Heart left ventricle (tissue), 16 donors: Measurements from ENCODE around the gene FBXW7. TPM values are rescaled to one million over a fixed set of nuclear protein-coding genes. Genes with fewer than 3 reads are reported as not detected.

Experiments used
- ATAC-seq, 4 donors: fragments of 200-7000 bp; cut with Tn5 transposase; one replicate each; pipeline ENCODE4 v1.9.1; 2020 to 2022; ENCODE audit warnings: moderate library complexity in 4 of 4, mild to moderate bottlenecking in 3 of 4, moderate number of reproducible peaks in 1 of 4
- DNase-seq, 5 donors: peaks; one replicate each; pipeline ENCODE4 v3.0.0-alpha.2; 2020
- H3K27ac ChIP-seq, 12 donors: fragments of 200-600 bp; sonication (generic) in 4 of 12; one replicate each; pipeline versions ENCODE4 v1.5.0 to v1.8.0; 2016 to 2022; ENCODE audit warnings: mild to moderate bottlenecking in 2 of 12
- H3K27me3 ChIP-seq, 9 donors: fragments of 200-600 bp; sonication (generic) in 2 of 9; one replicate each; pipeline versions ENCODE4 v1.5.1 to v1.8.0; 2016 to 2022; ENCODE audit warnings: mild to moderate bottlenecking in 3 of 9
- H3K36me3 ChIP-seq, 9 donors: fragments of 200-600 bp; sonication (generic) in 2 of 9; one replicate each; pipeline versions ENCODE4 v1.5.0 to v1.8.0; 2018 to 2022; ENCODE audit warnings: mild to moderate bottlenecking in 2 of 9
- H3K4me1 ChIP-seq, 12 donors: fragments of 200-600 bp; sonication (generic) in 4 of 12; one replicate each; pipeline versions ENCODE4 v1.5.0 to v1.8.0; 2016 to 2022; ENCODE audit warnings: mild to moderate bottlenecking in 3 of 12
- H3K4me3 ChIP-seq, 12 donors: fragments of 200-600 bp; sonication (generic) in 4 of 12; one replicate each; pipeline versions ENCODE4 v1.5.0 to v1.8.0; 2017 to 2022; ENCODE audit warnings: mild to moderate bottlenecking in 9 of 12, moderate library complexity in 4 of 12
- H3K9me3 ChIP-seq, 12 donors: fragments of 200-600 bp; sonication (generic) in 4 of 12; one replicate each; pipeline versions ENCODE4 v1.5.0 to v1.8.0; 2016 to 2022; ENCODE audit warnings: mild to moderate bottlenecking in 1 of 12
- CTCF ChIP-seq, 12 donors: fragments of 200-600 bp; sonication (generic) in 4 of 12; IDR thresholded peaks; one replicate each; pipeline versions ENCODE4 v1.5.0 to v1.8.0; 2018 to 2022; ENCODE audit warnings: antibody characterized with exemption in 12 of 12, mild to moderate bottlenecking in 5 of 12
- POLR2A ChIP-seq, 2 donors: fragments of 450-650 bp; IDR thresholded peaks; one replicate each; pipeline ENCODE4 v1.6.1; 2017; ENCODE audit warnings: antibody characterized with exemption in 2 of 2, mild to moderate bottlenecking in 2 of 2, moderate library complexity in 2 of 2
- WGBS, 4 donors: extraction: QIAGEN DNeasy Blood & Tissue Kit in 2 of 4; methylation state at CpG; one replicate each; pipeline versions ENCODE4 v1.1.5 to v1.1.7; 2013 to 2018; 5-methylcytosine and 5-hydroxymethylcytosine counted together
- intact Hi-C, 10 donors: fragments of 100-400 bp; cut with DNase I; formaldehyde crosslinking; loops; one replicate each; pipeline versions ENCODE4 v1.11.1 to v1.14.2; 2022
- polyA plus RNA-seq, 2 donors: library from polyadenylated mRNA; stranded (reverse); fragments of 200-250 nt; gene quantifications; one replicate each; pipeline ENCODE4 v1.2.3, GENCODE V29; 2013
- total RNA-seq, 9 donors: library from RNA; depleted of rRNA in 2 of 9; stranded (reverse); fragments of >200 nt in 2 of 9; fragmentation: NEBNext Ultra II Directional in 3 of 9; extraction: Animal tissue kit (Norgen Biotek cat#: 25700) in 3 of 9; gene quantifications; one replicate each; pipeline versions ENCODE4 v1.1.0 to v1.2.4, GENCODE V29; 2016 to 2023
- donor health status: ischemic (EF 13 %, LVEDD 7.1; RV severe dilation, severe dysfunction).
- donor health status: healthy with polysubstance abuse.
- donor health status: DM: no; HTN: yes; CAD: no.
- donor health status: DM: no; HTN: no; CAD: no.
- donor health status: ischemic (EF 25% LVEDD 6.9; RV normal size, moderate dysfunction).
- donor health status: ischemic (EF 25% LVEDD 5.7; RV mildly dilated, moderate dysfunction).
- donor health status: healthy.
- donor health status: DM: yes; HTN: yes; CAD: no.
- donor health status: ischemic (EF 35%, LVEDD 5.7; RV mildly dilated, moderate dysfunction).
- donor health status: nonischemic (EF 11% LVEDD 7.7; RV severe dilation, severe dysfunction).
- donor health status: DM: yes; HTN: yes; CAD: no.
- donor health status: PGD.
- donor health status: ischemic (EF 29% LVEDD 5.4; RV normal size, mild dysfunction).
- donor health status: nonischemic (EF 23%, LVEDD 6.1; RV moderate dilation, normal function).

Gene FBXW7
- total and polyA plus RNA-seq, 11 donors: 20.6 to 74.1 (median 59.8) TPM

GRCh38 chr4:152323221-152323620, 212.7 kb downstream of the FBXW7 start:
- ATAC-seq (no peak), DNase-seq (no peak)
- TF ChIP-seq POLR2A (IDR thresholded peaks at IDR 0.05) (no peak), CTCF (IDR thresholded peaks at IDR 0.05) (no peak)
- no peak overlapping the region for H3K27ac ChIP-seq
- H3K4me3 ChIP-seq: no peak overlapping the region
- WGBS, 4 donors: 67 to 92% (median 83%) methylated on average over 1 of the region's 1 CpG
- H3K9me3 ChIP-seq: no peaks in the 10 kb centered on the region
- no peaks in the 10 kb centered on the region for H3K4me1 ChIP-seq
- intact Hi-C loops: no loop called here
- H3K36me3 ChIP-seq: peaks cover 0 to 88% (median 59%) of the 10 kb centered on the region in 9 donors
- no peaks in the 10 kb centered on the region for H3K27me3 ChIP-seq

- DNase-seq (no peak), ATAC-seq (no peak)
- Histone ChIP-seq H3K27me3 (no peaks in the 10 kb centered on the region), H3K4me1 (no peaks in the 10 kb centered on the region), H3K27ac (no peak overlapping the region), H3K36me3 (peaks cover 0 to 82% (median 53%) of the 10 kb centered on the region in 9 donors), H3K9me3 (no peaks in the 10 kb centered on the region), H3K4me3 (no peak overlapping the region)
- TF ChIP-seq CTCF (IDR thresholded peaks at IDR 0.05): no peak
- TF ChIP-seq POLR2A (IDR thresholded peaks at IDR 0.05): no peak
- intact Hi-C loops: no loop called here
- 94 to 97% (median 95%) methylated on average over 6 of the region's 6 CpGs for WGBS, 4 donors
Measured at GRCh38 chr4:152322656-152323055, 213.2 kb downstream of the FBXW7 start.

- Histone ChIP-seq H3K36me3 (peaks cover 0 to 75% (median 51%) of the 10 kb centered on the region in 9 donors), H3K27me3 (no peaks in the 10 kb centered on the region), H3K4me1 (peaks cover 0 to 6% (median 3%) of the 10 kb centered on the region in 12 donors), H3K4me3 (no peak overlapping the region), H3K27ac (no peak overlapping the region), H3K9me3 (no peaks in the 10 kb centered on the region)
- intact Hi-C loops: no loop called here
- DNase-seq (no peak), ATAC-seq (no peak)
- TF ChIP-seq POLR2A (IDR thresholded peaks at IDR 0.05) (no peak), CTCF (IDR thresholded peaks at IDR 0.05) (peak in 1 of 12 donors; percentile 11)
- WGBS, 4 donors: 55 to 69% (median 65%) methylated on average over 1 of the region's 1 CpG
Measured at GRCh38 chr4:152321923-152322322, 214.0 kb downstream of the FBXW7 start.

GRCh38 chr4:152321398-152321797, 214.5 kb downstream of the FBXW7 start:
- Histone ChIP-seq H3K9me3 (no peaks in the 10 kb centered on the region), H3K4me3 (no peak overlapping the region), H3K36me3 (peaks cover 0 to 69% (median 51%) of the 10 kb centered on the region in 9 donors), H3K27ac (no peak overlapping the region), H3K27me3 (no peaks in the 10 kb centered on the region), H3K4me1 (peaks cover 0 to 11% (median 8%) of the 10 kb centered on the region in 12 donors)
- WGBS, 4 donors: 93 to 98% (median 96%) methylated on average over 4 of the region's 4 CpGs
- intact Hi-C loops: no loop called here
- ATAC-seq (no peak), DNase-seq (no peak)
- TF ChIP-seq CTCF (IDR thresholded peaks at IDR 0.05) (no peak), POLR2A (IDR thresholded peaks at IDR 0.05) (no peak)
